HUES6 (cell line): ENCODE measurements around the gene ITGA5.

Experiments used
- H3K27ac ChIP-seq: 2 replicates; pipeline ENCODE4 v1.7.0; 2013; ENCODE audit warnings: low read depth, mild to moderate bottlenecking, low read length, inconsistent platforms
- H3K27me3 ChIP-seq: 2 replicates; pipeline ENCODE4 v1.6.1; 2013; ENCODE audit warnings: low read length; ENCODE audit not compliant: control insufficient read depth, insufficient read depth
- H3K36me3 ChIP-seq: 2 replicates; pipeline ENCODE4 v1.6.1; 2013; ENCODE audit warnings: low read length; ENCODE audit not compliant: control insufficient read depth, insufficient read depth
- H3K4me1 ChIP-seq: 2 replicates; pipeline ENCODE4 v1.6.1; 2013; ENCODE audit warnings: low read length; ENCODE audit not compliant: control insufficient read depth, insufficient read depth
- H3K4me3 ChIP-seq: 2 replicates; pipeline ENCODE4 v1.5.1; 2013; ENCODE audit warnings: low read depth, low read length
- H3K9ac ChIP-seq: one replicate; pipeline ENCODE4 v1.6.1; 2013; ENCODE audit warnings: mild to moderate bottlenecking, low read length
- H3K9me3 ChIP-seq: 2 replicates; pipeline ENCODE4 v1.6.1; 2013; ENCODE audit warnings: low read depth, low read length; ENCODE audit not compliant: control insufficient read depth, insufficient read depth

ITGA5 gene

DNA sequence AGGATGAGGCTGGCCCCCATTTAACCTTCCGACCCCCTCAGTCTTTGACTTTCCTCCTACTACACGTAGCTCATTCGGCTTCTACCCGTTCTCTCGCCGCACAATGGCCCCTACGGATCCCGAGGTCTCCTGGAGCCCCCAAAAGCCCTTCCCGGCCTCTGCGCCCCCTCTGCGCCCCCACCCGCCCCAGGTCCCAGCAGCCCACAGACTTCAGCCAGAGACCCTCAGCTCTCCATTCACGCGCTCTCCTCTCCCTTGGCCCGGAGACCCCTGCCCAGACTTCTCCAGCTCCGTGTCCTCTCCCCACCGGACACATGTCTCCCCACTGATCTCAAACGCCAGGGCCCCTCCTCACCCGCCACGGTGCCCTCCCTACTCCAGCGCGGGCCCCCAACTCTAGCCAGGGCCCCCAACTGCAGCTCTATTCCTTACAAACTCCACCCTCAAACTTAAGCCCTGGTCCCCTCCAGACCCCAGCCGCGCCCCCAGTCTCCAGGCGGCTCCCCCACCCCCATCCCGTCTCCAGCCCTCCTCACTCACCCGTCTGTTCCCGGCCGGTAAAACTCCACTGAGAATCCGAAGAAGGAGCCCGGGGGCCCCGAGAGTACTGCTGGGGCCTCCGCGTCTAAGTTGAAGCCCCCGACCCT is 502 bp downstream of the ITGA5 start:
- Histone ChIP-seq H3K27me3 (peaks cover 17% of the 10 kb centered on the region), H3K27ac (peak overlapping the region; percentile 89; the same call in 1 of the 2 replicates), H3K9me3 (no peaks in the 10 kb centered on the region), H3K4me3 (peak overlapping the region; percentile 90), H3K36me3 (no peaks in the 10 kb centered on the region), H3K9ac (peak overlapping the region; percentile 82), H3K4me1 (peaks cover 56% of the 10 kb centered on the region)

DNA sequence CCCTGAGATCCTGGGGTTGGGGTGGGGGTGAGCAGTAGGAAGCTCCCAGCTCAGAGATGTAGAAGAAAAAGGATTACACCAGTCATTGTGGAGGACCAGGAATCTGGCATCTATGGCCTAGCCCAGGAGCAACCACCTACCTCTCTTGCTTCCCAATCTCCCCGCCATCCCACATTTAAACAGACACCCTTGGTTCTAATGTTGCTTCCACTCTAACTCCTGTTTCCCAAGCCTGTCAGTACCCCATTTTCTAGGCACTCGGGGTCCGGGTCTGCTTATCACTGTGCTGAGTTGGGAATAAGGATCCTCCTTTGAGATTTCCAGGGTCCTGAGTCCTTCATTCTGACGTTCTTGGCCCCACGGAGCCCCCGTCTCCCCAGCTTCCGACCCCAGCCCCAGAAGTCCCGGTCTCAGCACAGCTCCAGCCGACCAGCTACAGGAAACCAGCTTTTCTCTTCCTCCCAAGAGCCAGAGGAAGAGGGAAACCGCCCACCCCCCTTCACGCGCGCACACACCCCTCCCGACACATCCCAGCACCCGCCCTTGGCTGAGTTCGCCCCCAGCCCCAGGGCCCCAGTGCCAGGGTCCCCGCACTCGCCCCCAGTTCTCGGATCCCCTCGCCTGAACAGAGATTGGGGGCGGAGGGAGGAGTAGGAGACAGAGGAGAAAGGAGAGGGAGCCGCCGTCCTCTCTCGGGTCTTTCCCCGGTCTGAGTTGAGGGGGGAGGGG is 1.2 kb downstream of the ITGA5 start:
- Histone ChIP-seq H3K27ac (peak overlapping the region; percentile 89; the same call in 1 of the 2 replicates), H3K36me3 (no peaks in the 10 kb centered on the region), H3K9me3 (no peaks in the 10 kb centered on the region), H3K9ac (peak overlapping the region; percentile 82), H3K4me1 (peaks cover 60% of the 10 kb centered on the region), H3K27me3 (peaks cover 17% of the 10 kb centered on the region), H3K4me3 (peak overlapping the region; percentile 90)

DNA sequence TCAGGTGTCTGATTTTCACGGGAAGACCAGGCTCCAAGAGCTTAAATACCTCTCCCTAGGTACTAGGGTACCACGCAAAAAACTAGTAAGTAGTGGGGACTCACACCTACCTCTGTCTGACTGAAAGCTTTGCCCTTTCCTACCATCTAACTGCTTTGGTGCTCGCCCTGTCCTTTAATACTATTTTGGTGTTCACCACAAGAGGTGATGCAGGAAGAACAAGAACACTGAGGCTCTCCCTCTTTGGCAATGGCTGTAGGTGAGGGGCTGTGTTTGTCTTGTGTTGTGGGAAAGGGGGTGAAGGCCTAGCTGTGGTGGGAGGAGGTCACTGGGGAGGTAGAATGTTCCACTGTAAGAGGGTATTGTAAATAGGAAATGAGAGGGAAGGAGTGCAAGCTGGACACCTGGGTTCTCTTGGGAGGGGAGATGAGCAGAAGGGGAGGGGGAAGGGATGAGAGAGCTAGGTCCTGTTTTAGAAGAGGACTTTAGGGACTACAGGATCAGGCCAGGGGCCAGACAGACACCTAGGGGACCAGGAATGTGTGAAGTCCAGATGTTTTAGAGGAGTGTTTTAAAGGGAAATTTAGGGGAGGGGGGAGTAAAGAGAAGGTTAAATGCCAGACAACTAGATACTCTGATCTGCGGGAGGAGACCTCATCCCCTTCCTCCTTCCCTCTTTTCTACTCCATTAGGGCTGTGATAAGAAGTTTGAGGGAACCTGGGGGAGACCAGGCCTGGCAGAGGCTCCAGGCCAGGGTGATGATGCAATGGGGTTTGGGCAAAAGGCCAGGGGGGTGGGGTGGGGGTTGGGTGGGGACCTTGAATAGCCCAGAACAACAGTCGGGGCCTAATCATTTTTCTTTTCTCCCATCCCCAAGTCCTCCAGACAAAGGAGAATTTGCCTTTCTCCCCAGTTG is 2.1 kb downstream of the ITGA5 start:
- peak overlapping the region; percentile 90 for H3K4me3 ChIP-seq
- H3K9ac ChIP-seq = peak overlapping the region; percentile 38
- peaks cover 66% of the 10 kb centered on the region for H3K4me1 ChIP-seq
- no peak overlapping the region for H3K27ac ChIP-seq
- peaks cover 17% of the 10 kb centered on the region for H3K27me3 ChIP-seq
- no peaks in the 10 kb centered on the region; the same call in 1 of the 2 replicates for H3K36me3 ChIP-seq
- H3K9me3 ChIP-seq = no peaks in the 10 kb centered on the region

DNA sequence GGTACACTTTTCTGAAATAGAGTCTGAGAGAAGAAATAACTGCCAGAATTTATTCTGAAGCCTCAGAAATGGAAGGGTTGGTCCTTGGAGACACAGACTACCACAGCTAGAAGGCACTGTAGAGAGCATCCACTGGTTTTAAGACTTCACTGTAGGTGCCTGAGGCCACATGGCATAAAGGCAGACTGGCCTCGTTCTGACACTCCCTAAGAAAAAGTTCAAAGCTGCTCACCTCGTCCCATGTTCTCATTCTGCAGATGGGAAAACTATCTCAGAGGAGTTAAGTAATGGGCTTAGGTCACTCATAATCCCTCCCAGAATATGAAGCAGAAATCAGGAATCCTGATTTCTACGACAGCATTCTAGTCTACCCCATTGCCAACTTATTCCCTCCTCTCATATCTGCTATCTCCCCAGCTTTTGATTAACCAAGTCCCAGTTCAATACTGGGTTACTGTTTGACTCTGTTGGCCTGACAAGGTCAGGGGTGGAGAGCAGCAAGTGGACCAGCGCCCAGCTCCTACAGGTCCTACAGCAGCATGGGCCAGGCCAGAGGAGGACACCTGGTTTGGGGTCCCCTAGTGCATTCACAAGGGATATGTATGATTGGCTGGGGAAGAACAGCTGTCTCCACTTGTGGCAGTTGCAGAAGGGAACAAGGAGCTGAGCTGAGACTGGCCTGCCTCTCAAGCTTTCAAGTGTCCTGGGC is 3.7 kb downstream of the ITGA5 start:
- H3K36me3 ChIP-seq = peaks cover 6% of the 10 kb centered on the region; the same call in 1 of the 2 replicates
- H3K27me3 ChIP-seq = peaks cover 13% of the 10 kb centered on the region; the same call in 1 of the 2 replicates
- no peak overlapping the region; the same call in 1 of the 2 replicates for H3K4me3 ChIP-seq
- H3K9ac ChIP-seq = no peak overlapping the region
- H3K27ac ChIP-seq = no peak overlapping the region
- peaks cover 56% of the 10 kb centered on the region for H3K4me1 ChIP-seq
- no peaks in the 10 kb centered on the region for H3K9me3 ChIP-seq

DNA sequence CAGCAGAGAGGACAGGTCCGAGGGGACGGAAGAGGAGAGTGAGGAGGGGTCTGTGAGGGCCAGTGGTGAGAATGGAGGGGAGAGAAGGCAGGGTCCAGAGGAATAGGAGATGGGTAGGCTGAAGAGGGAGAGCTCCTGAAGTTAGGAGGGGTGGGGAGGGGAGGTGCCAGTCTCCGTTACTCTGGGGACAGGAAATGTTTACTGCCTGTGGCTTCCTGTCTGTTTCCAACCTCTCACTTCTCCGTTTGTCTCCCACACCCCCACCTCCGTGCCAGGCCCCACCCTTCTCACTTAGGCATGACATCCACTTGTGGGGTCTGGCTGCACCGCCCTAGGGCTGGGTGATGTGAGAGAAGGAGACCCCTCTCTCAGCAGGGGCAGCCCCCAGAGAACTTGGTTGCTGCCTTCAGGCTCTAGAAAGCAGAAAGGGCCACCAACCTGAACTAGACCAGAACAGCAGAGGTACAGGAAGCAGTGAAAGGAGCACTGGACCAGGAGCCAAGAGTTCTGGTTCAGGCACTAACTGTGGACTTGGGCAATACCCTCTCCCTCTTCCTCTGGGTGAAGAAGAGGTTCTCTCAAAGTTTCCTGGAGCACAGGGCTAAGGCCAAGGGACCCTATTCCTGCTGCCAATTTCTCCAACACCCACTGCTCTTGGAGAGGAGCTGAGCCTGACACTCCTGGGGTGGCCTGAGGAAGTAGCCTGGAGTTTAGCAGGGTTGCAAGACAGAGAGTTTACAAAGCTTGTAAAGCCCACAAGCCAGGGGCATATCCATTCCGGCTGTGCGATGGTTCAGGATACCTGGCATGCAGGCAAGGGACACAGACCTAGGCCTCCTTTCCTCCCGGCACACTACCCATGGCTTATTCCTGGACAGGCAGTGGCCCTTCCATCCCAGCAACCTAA is 5.5 kb downstream of the ITGA5 start:
- peaks cover 46% of the 10 kb centered on the region for H3K4me1 ChIP-seq
- no peak overlapping the region for H3K4me3 ChIP-seq
- peaks cover 17% of the 10 kb centered on the region; the same call in 1 of the 2 replicates for H3K36me3 ChIP-seq
- H3K9me3 ChIP-seq = no peaks in the 10 kb centered on the region
- H3K27me3 ChIP-seq = peaks cover 8% of the 10 kb centered on the region; the same call in 1 of the 2 replicates
- no peak overlapping the region for H3K27ac ChIP-seq
- no peak overlapping the region for H3K9ac ChIP-seq

DNA sequence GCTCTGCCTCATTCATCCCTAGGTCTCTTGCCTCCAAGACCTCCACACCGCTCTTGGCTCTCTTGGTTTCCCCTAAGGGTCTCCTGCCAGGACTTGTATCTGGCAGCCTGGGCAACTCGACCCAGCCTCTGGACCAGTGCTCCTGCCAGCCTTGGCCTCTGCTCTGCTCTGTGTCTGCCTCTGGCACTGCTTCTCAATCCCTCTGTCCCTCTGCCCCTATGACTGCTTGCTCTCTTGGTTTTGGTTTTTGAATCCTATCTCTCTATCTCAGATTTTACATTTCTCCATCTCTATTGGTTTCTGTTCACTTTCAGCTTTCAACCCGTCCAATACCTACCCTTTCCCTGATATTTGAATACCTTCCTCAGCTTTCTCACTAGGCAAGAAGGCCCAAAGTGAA is 6.3 kb downstream of the ITGA5 start:
- H3K9me3 ChIP-seq = no peaks in the 10 kb centered on the region
- peaks cover 22% of the 10 kb centered on the region for H3K36me3 ChIP-seq
- H3K27me3 ChIP-seq = peaks cover 4% of the 10 kb centered on the region; the same call in 1 of the 2 replicates
- peaks cover 45% of the 10 kb centered on the region for H3K4me1 ChIP-seq
- no peak overlapping the region for H3K27ac ChIP-seq
- H3K9ac ChIP-seq = no peak overlapping the region
- no peak overlapping the region for H3K4me3 ChIP-seq

DNA sequence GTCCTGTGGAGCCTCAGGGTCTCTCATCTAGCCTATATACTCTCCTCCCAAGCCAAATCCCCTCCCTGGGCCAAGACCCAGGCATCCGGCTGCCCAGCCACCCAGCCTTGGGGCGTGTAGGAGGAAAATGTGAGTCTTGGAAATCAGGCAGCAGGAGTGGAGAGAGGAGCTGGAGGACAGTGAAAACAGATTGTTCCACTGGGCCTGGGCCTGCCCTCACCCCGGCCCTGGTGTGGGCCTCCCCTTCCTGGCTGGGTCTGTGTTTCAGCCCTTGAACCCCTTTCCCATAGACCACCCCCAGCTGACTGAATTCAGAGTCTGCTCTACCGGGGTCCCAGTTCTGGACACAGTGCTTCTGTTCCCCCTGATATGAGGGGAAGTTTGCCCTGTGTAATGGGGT is 6.7 kb downstream of the ITGA5 start:
- Histone ChIP-seq H3K9me3 (no peaks in the 10 kb centered on the region), H3K9ac (no peak overlapping the region), H3K27ac (no peak overlapping the region), H3K36me3 (peaks cover 26% of the 10 kb centered on the region), H3K4me1 (peaks cover 41% of the 10 kb centered on the region), H3K4me3 (no peak overlapping the region), H3K27me3 (no peaks in the 10 kb centered on the region)

DNA sequence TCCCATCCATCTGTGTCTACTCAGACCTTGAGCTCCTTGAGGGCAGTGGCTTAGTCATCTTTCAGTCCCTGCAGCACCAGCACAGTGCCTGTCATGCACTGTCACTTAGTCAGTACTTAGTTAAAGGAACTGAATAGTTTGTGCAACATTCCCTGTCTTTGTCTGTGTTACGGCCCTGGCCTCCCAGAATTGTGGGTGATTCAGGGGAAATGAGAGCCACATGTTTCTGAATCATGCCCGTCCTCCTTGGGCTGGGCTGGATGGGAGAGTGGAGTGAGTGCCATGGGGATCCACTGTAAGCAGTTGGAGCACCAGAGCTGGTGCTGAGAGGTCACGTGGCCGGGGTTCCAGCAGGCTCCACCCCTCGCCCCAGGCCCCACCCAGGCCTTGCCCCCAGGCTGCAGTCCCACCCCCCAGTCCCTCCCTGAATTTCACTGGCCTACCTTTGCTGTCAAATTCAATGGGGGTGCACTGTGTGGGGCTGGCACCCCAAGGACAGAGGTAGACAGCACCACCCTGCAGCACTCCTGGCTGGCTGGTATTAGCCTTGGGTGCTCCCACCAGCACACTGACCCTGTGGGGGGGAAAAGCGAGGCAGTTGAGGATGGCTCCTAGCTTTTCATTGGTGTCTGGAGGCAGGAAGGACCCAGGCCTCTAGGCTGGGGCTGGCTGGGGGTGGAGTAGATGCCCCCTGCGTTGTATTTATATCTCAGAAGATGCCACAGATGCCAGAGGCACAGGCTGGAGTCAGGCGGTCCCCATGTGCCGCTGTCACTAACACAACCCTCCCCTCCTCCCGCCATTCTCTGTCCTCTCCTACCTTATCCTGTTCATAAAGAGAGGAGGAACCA is 7.5 kb downstream of the ITGA5 start:
- H3K4me1 ChIP-seq = peaks cover 36% of the 10 kb centered on the region; the same call in 1 of the 2 replicates
- no peaks in the 10 kb centered on the region for H3K9me3 ChIP-seq
- no peak overlapping the region for H3K27ac ChIP-seq
- H3K4me3 ChIP-seq = no peak overlapping the region
- H3K9ac ChIP-seq = no peak overlapping the region
- H3K36me3 ChIP-seq = peaks cover 33% of the 10 kb centered on the region
- H3K27me3 ChIP-seq = no peaks in the 10 kb centered on the region

DNA sequence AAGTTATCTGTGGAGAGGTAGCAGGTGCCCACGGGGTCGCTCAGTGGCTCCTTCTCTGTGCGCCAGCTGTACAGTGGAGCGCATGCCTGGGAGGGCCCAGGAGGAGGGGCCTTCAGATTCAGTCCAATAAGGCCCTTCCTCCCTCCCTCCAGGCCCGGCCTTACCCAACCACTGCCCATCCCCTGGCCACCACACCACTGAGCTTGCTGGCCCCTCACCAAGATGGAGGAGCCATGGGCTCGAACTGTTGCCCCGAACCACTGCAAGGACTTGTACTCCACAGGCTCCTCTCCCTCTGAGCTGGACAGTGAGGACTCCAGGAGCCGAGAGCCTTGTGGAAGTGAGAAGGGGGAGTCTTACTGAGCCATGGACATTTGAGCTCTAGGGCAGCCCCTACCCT is 9.8 kb downstream of the ITGA5 start:
- Histone ChIP-seq H3K4me3 (no peak overlapping the region), H3K36me3 (peaks cover 51% of the 10 kb centered on the region), H3K27ac (no peak overlapping the region), H3K9ac (no peak overlapping the region), H3K9me3 (no peaks in the 10 kb centered on the region), H3K27me3 (no peaks in the 10 kb centered on the region), H3K4me1 (peaks cover 33% of the 10 kb centered on the region; the same call in 1 of the 2 replicates)
